ES-I3 (cell line): ENCODE data around the gene PAPSS2.

Source experiments
- H3K36me3 ChIP-seq: 2 replicates; pipeline ENCODE4 v1.6.1; 2013; ENCODE audit warnings: mild to moderate bottlenecking, low read length, control low read depth, moderate library complexity; ENCODE audit not compliant: insufficient read depth
- H3K4me1 ChIP-seq: 2 replicates; pipeline ENCODE4 v1.6.1; 2013; ENCODE audit warnings: mild to moderate bottlenecking, control low read depth, low read length; ENCODE audit not compliant: insufficient read depth
- H3K9ac ChIP-seq: 2 replicates; pipeline ENCODE4 v1.6.1; 2013; ENCODE audit warnings: low read depth, mild to moderate bottlenecking, low read length, moderate library complexity
- H3K9me3 ChIP-seq: 2 replicates; pipeline ENCODE4 v1.6.1; 2013; ENCODE audit warnings: mild to moderate bottlenecking, low read length, moderate library complexity; ENCODE audit not compliant: control insufficient read depth, insufficient read depth

The PAPSS2 gene

GRCh38 chr10:87765666-87766376 lies 106.1 kb downstream of the PAPSS2 start:
- no peaks in the 10 kb centered on the region for H3K9me3 ChIP-seq
- no peaks in the 10 kb centered on the region for H3K36me3 ChIP-seq
- peaks cover 3% of the 10 kb centered on the region; the same call in 1 of the 2 replicates for H3K4me1 ChIP-seq
- no peak overlapping the region for H3K9ac ChIP-seq

GRCh38 chr10:87767253-87767652 lies 107.6 kb downstream of the PAPSS2 start:
- Histone ChIP-seq H3K4me1 (peaks cover 3% of the 10 kb centered on the region; the same call in 1 of the 2 replicates), H3K9ac (no peak overlapping the region), H3K9me3 (no peaks in the 10 kb centered on the region), H3K36me3 (no peaks in the 10 kb centered on the region)

- Histone ChIP-seq H3K36me3 (no peaks in the 10 kb centered on the region), H3K4me1 (peaks cover 2% of the 10 kb centered on the region; the same call in 1 of the 2 replicates), H3K9ac (no peak overlapping the region), H3K9me3 (no peaks in the 10 kb centered on the region)
These were observed 112.3 kb downstream of the PAPSS2 start for GRCh38 chr10:87771871-87772500.

GRCh38 chr10:87775766-87776165 lies 116.1 kb downstream of the PAPSS2 start:
- Histone ChIP-seq H3K9me3 (no peaks in the 10 kb centered on the region), H3K9ac (no peak overlapping the region), H3K4me1 (no peaks in the 10 kb centered on the region), H3K36me3 (no peaks in the 10 kb centered on the region)

GRCh38 chr10:87776328-87776727 lies 116.7 kb downstream of the PAPSS2 start:
- H3K9me3 ChIP-seq: no peaks in the 10 kb centered on the region
- H3K36me3 ChIP-seq: no peaks in the 10 kb centered on the region
- H3K4me1 ChIP-seq: no peaks in the 10 kb centered on the region
- H3K9ac ChIP-seq: no peak overlapping the region

- Histone ChIP-seq H3K36me3 (0 out of 2 replicates have a peak, but pooled peaks cover 4% of the 10 kb centered on the region), H3K9me3 (no peaks in the 10 kb centered on the region)
These were observed 121.9 kb downstream of the PAPSS2 start for GRCh38 chr10:87781545-87781944.

GRCh38 chr10:87782721-87783120 lies 123.0 kb downstream of the PAPSS2 start:
- H3K36me3 ChIP-seq: 0 out of 2 replicates have a peak, but pooled peaks cover 4% of the 10 kb centered on the region
- no peak overlapping the region for H3K9ac ChIP-seq
- H3K9me3 ChIP-seq: no peaks in the 10 kb centered on the region

More at GRCh38 chr10:87781545-87781944, 121.9 kb downstream of the PAPSS2 start:
- Histone ChIP-seq H3K9ac (no peak overlapping the region), H3K4me1 (no peaks in the 10 kb centered on the region)

GRCh38 chr10:87786421-87786820 lies 126.7 kb downstream of the PAPSS2 start:
- Histone ChIP-seq H3K9ac (no peak overlapping the region), H3K9me3 (no peaks in the 10 kb centered on the region), H3K36me3 (peaks cover 4% of the 10 kb centered on the region; the same call in 1 of the 2 replicates), H3K4me1 (no peaks in the 10 kb centered on the region)

More at GRCh38 chr10:87782721-87783120, 123.0 kb downstream of the PAPSS2 start:
- H3K4me1 ChIP-seq: no peaks in the 10 kb centered on the region

GRCh38 chr10:87790185-87790584 lies 130.5 kb downstream of the PAPSS2 start:
- peaks cover 4% of the 10 kb centered on the region; the same call in 1 of the 2 replicates for H3K4me1 ChIP-seq
- H3K36me3 ChIP-seq: no peaks in the 10 kb centered on the region; the same call in 1 of the 2 replicates
- no peak overlapping the region for H3K9ac ChIP-seq
- H3K9me3 ChIP-seq: no peaks in the 10 kb centered on the region

GRCh38 chr10:87794285-87794684 lies 134.6 kb downstream of the PAPSS2 start:
- Histone ChIP-seq H3K36me3 (peaks cover 2% of the 10 kb centered on the region; the same call in 1 of the 2 replicates), H3K4me1 (peaks cover 4% of the 10 kb centered on the region; the same call in 1 of the 2 replicates), H3K9me3 (peaks cover 2% of the 10 kb centered on the region; the same call in 1 of the 2 replicates), H3K9ac (no peak overlapping the region)
